Measurements from ENCODE around the gene SIN3B. TPM values are rescaled to one million over a fixed set of nuclear protein-coding genes. Genes with fewer than 3 reads are reported as not detected.

Gene SIN3B
- polyA plus RNA-seq, 4 donors = 51.7 to 62.2 (median 58.3) TPM

Other genes with a start within 250 kb of the SIN3B start
- gene MED26, start 201.2 kb upstream of the SIN3B start, polyA plus RNA-seq (ENCODE audit: insufficient read length in 4 of 4) = 1 to 10 TPM; 7.0 to 8.2 (median 7.7) TPM
- gene SMIM7, start 169.3 kb upstream of the SIN3B start, polyA plus RNA-seq (ENCODE audit: insufficient read length in 4 of 4) = 100 to 1,000 TPM in 3 of 4 donors, 10 to 100 TPM in 1; 97.4 to 114 (median 107) TPM
- gene TMEM38A, start 168.3 kb upstream of the SIN3B start, polyA plus RNA-seq (ENCODE audit: insufficient read length in 4 of 4) = 1 to 10 TPM; 7.6 to 8.7 (median 7.9) TPM
- gene NWD1, start 109.6 kb upstream of the SIN3B start, polyA plus RNA-seq (ENCODE audit: insufficient read length in 4 of 4) = under 1 TPM; 0.04 to 0.08 (median 0.06) TPM
- gene F2RL3, start 59.6 kb downstream of the SIN3B start, polyA plus RNA-seq (ENCODE audit: insufficient read length in 4 of 4) = 1 to 10 TPM in 2 of 4 donors, under 1 TPM in 2; 0.82 to 1.5 (median 1.1) TPM
- gene CPAMD8, start 197.4 kb downstream of the SIN3B start, polyA plus RNA-seq (ENCODE audit: insufficient read length in 4 of 4) = 10 to 100 TPM; 35.9 to 50.0 (median 41.7) TPM
- gene HAUS8, start 246.1 kb downstream of the SIN3B start, polyA plus RNA-seq (ENCODE audit: insufficient read length in 4 of 4) = 10 to 100 TPM; 11.9 to 14.1 (median 12.4) TPM
- gene MYO9B, start 246.4 kb downstream of the SIN3B start, polyA plus RNA-seq (ENCODE audit: insufficient read length in 4 of 4) = 10 to 100 TPM; 40.6 to 51.6 (median 48.8) TPM

Data from right renal pelvis (tissue), 4 donors.